LNCAP (cell line): Measurements from ENCODE around the gene ABTB1.

Experiments used
- CTCF ChIP-seq: fragments of 450-650 bp; IDR thresholded peaks from 2 replicates; pipeline ENCODE4 v1.5.1; 2017; ENCODE audit warnings: mild to moderate bottlenecking

ABTB1 gene

GRCh38 chr3:127644641-127645370, 27.9 kb upstream of the ABTB1 start:
- no peak for TF ChIP-seq CTCF

- TF ChIP-seq CTCF: no peak
Measured at GRCh38 chr3:127645371-127646015, 27.3 kb upstream of the ABTB1 start.

GRCh38 chr3:127646501-127647046, 26.2 kb upstream of the ABTB1 start:
- TF ChIP-seq CTCF: no peak

GRCh38 chr3:127647166-127647844, 25.4 kb upstream of the ABTB1 start:
- TF ChIP-seq CTCF: no peak

- TF ChIP-seq CTCF: no peak
Measured at GRCh38 chr3:127647845-127648204, 24.9 kb upstream of the ABTB1 start.

- no peak for TF ChIP-seq CTCF
Measured at GRCh38 chr3:127650236-127650635, 22.5 kb upstream of the ABTB1 start.

- TF ChIP-seq CTCF: no peak
Measured at GRCh38 chr3:127651516-127652172, 21.1 kb upstream of the ABTB1 start.
